Pancreas (tissue), 10 donors: ENCODE results near the gene PCDHGA1. TPM values are rescaled to one million over a fixed set of nuclear protein-coding genes. Genes with fewer than 3 reads are reported as not detected.

Experiments
- ATAC-seq, 4 donors: fragments of 200-7000 bp; cut with Tn5 transposase; one replicate each; pipeline versions ENCODE4 v1.8.0 to v1.9.1; 2020; ENCODE audit warnings: mild to moderate bottlenecking in 4 of 4, moderate library complexity in 4 of 4
- DNase-seq, 6 donors: peaks; one replicate each; pipeline ENCODE4 v3.0.0-alpha.2; 2020
- FAIRE-seq: peaks from 2 replicates; lab custom pipeline; 2012; peaks lifted over from hg19 to GRCh38; lab: Jason Lieb, UNC
- H3K27ac ChIP-seq, 4 donors: fragments of 200-600 bp; sonication (generic); 1 replicate in 3 of 4; 2 replicates in 1 of 4; pipeline versions ENCODE4 v1.5.0 to v1.8.0; 2020
- H3K27me3 ChIP-seq, 4 donors: fragments of 200-600 bp; one replicate each; pipeline ENCODE4 v1.8.0; 2021
- H3K36me3 ChIP-seq, 3 donors: fragments of 200-600 bp; sonication (generic) in 1 of 3; one replicate each; pipeline versions ENCODE4 v1.5.0 to v1.8.0; 2020 to 2021
- H3K4me1 ChIP-seq, 3 donors: fragments of 200-600 bp; one replicate each; pipeline ENCODE4 v1.8.0; 2021
- H3K4me3 ChIP-seq, 4 donors: fragments of 200-600 bp; sonication (generic) in 2 of 4; one replicate each; pipeline versions ENCODE4 v1.5.0 to v1.8.0; 2020 to 2021
- H3K9me3 ChIP-seq, 4 donors: fragments of 200-600 bp; one replicate each; pipeline ENCODE4 v1.8.0; 2021
- CTCF ChIP-seq, 4 donors: fragments of 200-600 bp; sonication (generic) in 3 of 4; IDR thresholded peaks; one replicate each; pipeline versions ENCODE4 v1.5.0 to v1.8.0; 2021; ENCODE audit warnings: antibody characterized with exemption in 4 of 4
- WGBS, 2 donors: extraction: QIAGEN DNeasy Blood & Tissue Kit; methylation state at CpG; one replicate each; pipeline ENCODE4 v1.1.7; 2013; 5-methylcytosine and 5-hydroxymethylcytosine counted together
- intact Hi-C, 3 donors: fragments of 100-400 bp; cut with DNase I; formaldehyde crosslinking; loops; one replicate each; pipeline versions ENCODE4 v1.11.1 to v1.14.2; 2022
- polyA plus RNA-seq, 2 donors: library from polyadenylated mRNA; stranded (reverse); fragments of 200-250 nt; gene quantifications; one replicate each; pipeline ENCODE4 v1.2.3, GENCODE V29; 2013
- total RNA-seq, 6 donors: library from RNA; stranded (reverse); fragmentation: NEBNext Ultra II Directional in 4 of 6; extraction: Animal tissue kit (Norgen Biotek cat#: 25700) in 4 of 6; gene quantifications; one replicate each; pipeline versions ENCODE4 v1.2.1 to v1.2.4, GENCODE V29; 2021 to 2023
- donor health status: healthy with polysubstance abuse.
- donor health status: DM: no; HTN: no; CAD: no; lungs with moderate emphysema.
- donor health status: DM: no; HTN: no; CAD: no.
- donor health status: control.
- donor health status: control.
- donor health status: Bipolar disorder and iron deficiency.
- donor health status: DM: yes; HTN: yes; CAD: no.
- donor health status: DM: no; HTN: no; CAD: no.
- donor health status: DM: no; HTN: no; CAD: no.
- donor health status: DM: yes; HTN: yes; CAD: no.

PCDHGA1 gene
- under 1 TPM; 0.22 to 0.67 (median 0.40) TPM for total RNA-seq
- polyA plus RNA-seq: under 1 TPM; 0.19 to 0.33 TPM

GRCh38 chr5:141330299-141331080, at the start of gene PCDHGA1:
TSS of gene PCDHGA1 (plus strand) at chr5:141330514.
- FAIRE-seq: no peak
- H3K36me3 ChIP-seq: no peaks in the 10 kb centered on the region
- 16 to 18% methylated on average over 21 of the region's 21 CpGs for WGBS, 2 donors
- no peak for DNase-seq
- H3K4me1 ChIP-seq: no peaks in the 10 kb centered on the region
- peaks cover 0 to 22% (median 1%) of the 10 kb centered on the region in 4 donors for H3K27me3 ChIP-seq
- intact Hi-C loops: no loop called here
- peak; percentile 55 to 85 (median 69) for ATAC-seq
- H3K9me3 ChIP-seq: peaks cover 0 to 4% (median 0%) of the 10 kb centered on the region in 4 donors
- no peak within 1 kb of the TSS for H3K27ac ChIP-seq
- peak within 1 kb of the TSS in 2 of 4 donors; percentile 11 to 17 for H3K4me3 ChIP-seq
- TF ChIP-seq CTCF (IDR thresholded peaks at IDR 0.05): peak in 1 of 4 donors; percentile 18

GRCh38 chr5:141298376-141298775, 31.9 kb upstream of the PCDHGA1 start:
- H3K9me3 ChIP-seq: no peaks in the 10 kb centered on the region
- no peaks in the 10 kb centered on the region for H3K27me3 ChIP-seq
- H3K27ac ChIP-seq: no peak overlapping the region
- ATAC-seq: peak in 1 of 4 donors; percentile 46
- intact Hi-C loops: no loop called here
- no peak for TF ChIP-seq CTCF (IDR thresholded peaks at IDR 0.05)
- H3K4me3 ChIP-seq: no peak overlapping the region
- 35 to 43% methylated on average over 4 of the region's 4 CpGs for WGBS, 2 donors
- H3K36me3 ChIP-seq: no peaks in the 10 kb centered on the region
- no peaks in the 10 kb centered on the region for H3K4me1 ChIP-seq
- no peak for FAIRE-seq
- DNase-seq: no peak

- Histone ChIP-seq H3K27me3 (no peaks in the 10 kb centered on the region), H3K27ac (no peak within 1 kb of the TSS), H3K36me3 (no peaks in the 10 kb centered on the region), H3K4me1 (no peaks in the 10 kb centered on the region), H3K9me3 (no peaks in the 10 kb centered on the region), H3K4me3 (no peak within 1 kb of the TSS)
- no peak for FAIRE-seq
- ATAC-seq: no peak
- intact Hi-C loops: no loop called here
- TF ChIP-seq CTCF (IDR thresholded peaks at IDR 0.05): no peak
- DNase-seq: no peak
- WGBS, 2 donors: 29 to 40% methylated on average over 32 to 36 of the region's 36 CpGs
These were observed 26.6 kb upstream of the PCDHGA1 start, which contains the start of gene SLC25A2 for GRCh38 chr5:141303756-141304155. TSS of gene SLC25A2 (minus strand) at chr5:141304049. CDS start at chr5:141303865, 184 bp downstream.

- no peaks in the 10 kb centered on the region for H3K27me3 ChIP-seq
These were observed 23.7 kb upstream of the PCDHGA1 start for GRCh38 chr5:141306630-141307029.

More at GRCh38 chr5:141306630-141307029, 23.7 kb upstream of the PCDHGA1 start:
- Histone ChIP-seq H3K36me3 (no peaks in the 10 kb centered on the region), H3K4me3 (no peak overlapping the region), H3K9me3 (peaks cover 0 to 4% (median 0%) of the 10 kb centered on the region in 4 donors), H3K4me1 (no peaks in the 10 kb centered on the region), H3K27ac (no peak overlapping the region)
- DNase-seq (no peak), ATAC-seq (no peak), FAIRE-seq (no peak)
- 88 to 97% methylated on average over 1 of the region's 1 CpG for WGBS, 2 donors
- no peak for TF ChIP-seq CTCF (IDR thresholded peaks at IDR 0.05)
- intact Hi-C loops: no loop called here
